Uterus (tissue), 4 donors: ENCODE measurements around the gene NTRK3. TPM values are rescaled to one million over a fixed set of nuclear protein-coding genes. Genes with fewer than 3 reads are reported as not detected.

Source experiments
- DNase-seq, 2 donors: peaks; one replicate each; pipeline ENCODE4 v3.0.0-alpha.2; 2019 to 2020
- H3K27ac ChIP-seq, 2 donors: fragments of 200-600 bp; sonication (generic); 1 replicate in 1 of 2; 2 replicates in 1 of 2; pipeline ENCODE4 v1.5.1; 2016 to 2018
- H3K27me3 ChIP-seq, 2 donors: fragments of 200-600 bp; sonication (generic); one replicate each; pipeline ENCODE4 v1.5.1; 2018 to 2019; ENCODE audit warnings: control low read depth in 1 of 2
- H3K36me3 ChIP-seq, 2 donors: fragments of 200-600 bp; sonication (generic); one replicate each; pipeline ENCODE4 v1.5.1; 2019; ENCODE audit warnings: control low read depth in 1 of 2
- H3K4me1 ChIP-seq, 2 donors: fragments of 200-600 bp; sonication (generic); one replicate each; pipeline ENCODE4 v1.5.1; 2018 to 2019; ENCODE audit warnings: control low read depth in 1 of 2
- H3K4me3 ChIP-seq, 2 donors: fragments of 200-600 bp; sonication (generic); 1 replicate in 1 of 2; 2 replicates in 1 of 2; pipeline ENCODE4 v1.5.1; 2018 to 2019; ENCODE audit warnings: mild to moderate bottlenecking in 1 of 2
- H3K9me3 ChIP-seq, 2 donors: fragments of 200-600 bp; sonication (generic); one replicate each; pipeline ENCODE4 v1.5.1; 2019; ENCODE audit warnings: control low read depth in 1 of 2
- POLR2A ChIP-seq, 2 donors: fragments of 450-650 bp; IDR thresholded peaks; one replicate each; pipeline ENCODE4 v1.6.1; 2016; ENCODE audit warnings: antibody characterized with exemption in 2 of 2, mild to moderate bottlenecking in 1 of 2, moderate library complexity in 1 of 2
- intact Hi-C: fragments of 100-400 bp; cut with DNase I; formaldehyde crosslinking; loops from one replicate; pipeline ENCODE4 v1.15.1; 2023; ENCODE audit warnings: low total_unique reads
- total RNA-seq, 4 donors: library from RNA; depleted of rRNA in 3 of 4; stranded (reverse); fragments of >200 nt in 3 of 4; gene quantifications; one replicate each; pipeline versions ENCODE4 v1.1.0 to v1.2.4, GENCODE V29; 2014 to 2023
- TF ChIP-seq, protein P1 (sequence below), 4 experiments: fragments of 200-600 bp in 2 of 4; fragments of 450-650 bp in 2 of 4; sonication (generic) in 2 of 4; IDR thresholded peaks; one replicate each; pipeline ENCODE4 v1.5.1; 2016 to 2019; ENCODE audit warnings: antibody characterized with exemption in 4 of 4, mild to moderate bottlenecking in 2 of 4, moderate library complexity in 1 of 4
- donor health status: DM: yes; HTN: yes; CAD: no.

The NTRK3 gene
- total RNA-seq, 4 donors from 2014 or later, result 6.9 to 47.0 (median 32.5) TPM

GRCh38 chr15:88233921-88234320 is 22.6 kb downstream of the NTRK3 start:
- Histone ChIP-seq H3K4me1 (no peaks in the 10 kb centered on the region), H3K4me3 (no peak overlapping the region), H3K27me3 (no peaks in the 10 kb centered on the region), H3K9me3 (no peaks in the 10 kb centered on the region), H3K27ac (no peak overlapping the region), H3K36me3 (no peaks in the 10 kb centered on the region)
- DNase-seq, result no peak
- intact Hi-C loops, result no loop called here
- TF ChIP-seq, protein P1, sequence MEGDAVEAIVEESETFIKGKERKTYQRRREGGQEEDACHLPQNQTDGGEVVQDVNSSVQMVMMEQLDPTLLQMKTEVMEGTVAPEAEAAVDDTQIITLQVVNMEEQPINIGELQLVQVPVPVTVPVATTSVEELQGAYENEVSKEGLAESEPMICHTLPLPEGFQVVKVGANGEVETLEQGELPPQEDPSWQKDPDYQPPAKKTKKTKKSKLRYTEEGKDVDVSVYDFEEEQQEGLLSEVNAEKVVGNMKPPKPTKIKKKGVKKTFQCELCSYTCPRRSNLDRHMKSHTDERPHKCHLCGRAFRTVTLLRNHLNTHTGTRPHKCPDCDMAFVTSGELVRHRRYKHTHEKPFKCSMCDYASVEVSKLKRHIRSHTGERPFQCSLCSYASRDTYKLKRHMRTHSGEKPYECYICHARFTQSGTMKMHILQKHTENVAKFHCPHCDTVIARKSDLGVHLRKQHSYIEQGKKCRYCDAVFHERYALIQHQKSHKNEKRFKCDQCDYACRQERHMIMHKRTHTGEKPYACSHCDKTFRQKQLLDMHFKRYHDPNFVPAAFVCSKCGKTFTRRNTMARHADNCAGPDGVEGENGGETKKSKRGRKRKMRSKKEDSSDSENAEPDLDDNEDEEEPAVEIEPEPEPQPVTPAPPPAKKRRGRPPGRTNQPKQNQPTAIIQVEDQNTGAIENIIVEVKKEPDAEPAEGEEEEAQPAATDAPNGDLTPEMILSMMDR (IDR thresholded peaks at IDR 0.05), result no peak
- TF ChIP-seq POLR2A (IDR thresholded peaks at IDR 0.05), result no peak

DNA sequence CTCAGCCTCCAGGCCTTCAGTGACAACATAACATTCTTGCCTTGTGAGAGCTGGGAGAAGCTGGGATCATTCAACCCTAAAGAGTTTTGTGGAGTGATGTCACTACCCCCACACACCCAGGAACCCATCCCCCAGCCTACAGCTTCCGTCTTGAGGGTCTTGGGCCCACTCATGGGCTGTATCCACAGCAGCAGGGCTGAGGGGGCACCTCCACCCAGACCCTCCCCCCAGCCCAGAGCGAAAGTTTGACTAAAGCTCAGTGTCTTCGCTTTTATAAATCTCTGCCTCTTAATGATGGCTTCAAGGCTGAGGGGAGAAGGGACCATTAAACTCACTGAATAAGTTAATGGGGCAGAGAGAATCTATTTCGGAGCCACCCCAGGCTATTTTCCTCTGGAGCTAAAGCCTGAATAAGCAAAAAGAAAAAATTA is 23.8 kb downstream of the NTRK3 start:
- intact Hi-C loops, result no loop called here
- TF ChIP-seq, protein P1 (IDR thresholded peaks at IDR 0.05), result no peak
- TF ChIP-seq POLR2A (IDR thresholded peaks at IDR 0.05), result no peak
- Histone ChIP-seq H3K27me3 (no peaks in the 10 kb centered on the region), H3K9me3 (no peaks in the 10 kb centered on the region), H3K27ac (no peak overlapping the region), H3K4me1 (no peaks in the 10 kb centered on the region), H3K4me3 (no peak overlapping the region), H3K36me3 (no peaks in the 10 kb centered on the region)
- DNase-seq, result no peak

- Histone ChIP-seq H3K27ac (no peak overlapping the region), H3K9me3 (no peaks in the 10 kb centered on the region), H3K36me3 (no peaks in the 10 kb centered on the region), H3K27me3 (no peaks in the 10 kb centered on the region), H3K4me3 (no peak overlapping the region), H3K4me1 (no peaks in the 10 kb centered on the region)
- no peak for TF ChIP-seq POLR2A (IDR thresholded peaks at IDR 0.05)
- TF ChIP-seq, protein P1 (IDR thresholded peaks at IDR 0.05), result no peak
- intact Hi-C loops, result no loop called here
- no peak for DNase-seq
Observed at GRCh38 chr15:88231909-88232644, 24.5 kb downstream of the NTRK3 start.

GRCh38 chr15:88230823-88231222 is 25.7 kb downstream of the NTRK3 start:
- no peak overlapping the region for H3K4me3 ChIP-seq
- TF ChIP-seq, protein P1 (IDR thresholded peaks at IDR 0.05), result no peak
- no peak for TF ChIP-seq POLR2A (IDR thresholded peaks at IDR 0.05)
- no peaks in the 10 kb centered on the region for H3K36me3 ChIP-seq
- no peak overlapping the region for H3K27ac ChIP-seq
- no peak for DNase-seq
- H3K9me3 ChIP-seq, result no peaks in the 10 kb centered on the region
- intact Hi-C loops, result no loop called here
- H3K27me3 ChIP-seq, result no peaks in the 10 kb centered on the region
- H3K4me1 ChIP-seq, result no peaks in the 10 kb centered on the region

DNA sequence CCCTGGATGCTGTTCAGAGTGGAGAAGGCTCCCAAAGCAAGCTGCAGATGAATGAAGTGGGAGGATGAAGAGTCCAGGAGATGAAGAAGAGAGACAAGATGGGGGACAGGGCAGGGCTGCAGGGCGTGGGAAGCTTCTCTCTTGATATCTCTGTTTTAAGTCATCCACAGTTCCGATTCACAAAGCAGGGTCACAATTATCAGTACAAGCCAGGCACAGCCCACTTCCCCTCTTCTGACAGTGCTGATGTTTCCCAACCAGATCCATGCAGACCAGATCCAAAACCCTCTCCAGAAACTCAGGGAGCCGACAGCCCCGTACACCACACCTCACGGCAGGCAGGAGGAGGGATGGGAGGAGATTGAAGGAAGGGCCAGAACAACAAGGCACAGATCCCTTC is 31.1 kb downstream of the NTRK3 start:
- intact Hi-C loops, result no loop called here
- no peak for DNase-seq
- H3K9me3 ChIP-seq, result no peaks in the 10 kb centered on the region
- TF ChIP-seq, protein P1 (IDR thresholded peaks at IDR 0.05), result no peak
- TF ChIP-seq POLR2A (IDR thresholded peaks at IDR 0.05), result no peak
- no peaks in the 10 kb centered on the region for H3K4me1 ChIP-seq
- H3K27me3 ChIP-seq, result no peaks in the 10 kb centered on the region
- H3K27ac ChIP-seq, result no peak overlapping the region
- no peaks in the 10 kb centered on the region for H3K36me3 ChIP-seq
- no peak overlapping the region for H3K4me3 ChIP-seq
